ENCODE results near the gene DHRS7C.

GRCh38 chr17:9790316-9790715 lies 1.1 kb downstream of the DHRS7C start:
- TF ChIP-seq POLR2A (IDR thresholded peaks at IDR 0.05; ENCODE audit: low read depth, low read length): no peak
- no peak for TF ChIP-seq CTCF (IDR thresholded peaks at IDR 0.05; ENCODE audit: extremely low read depth in 1 of 2, insufficient read depth in 1 of 2, low read depth in 1 of 2, low read length in 2 of 2)
- TF ChIP-seq POLR2AphosphoS5 (IDR thresholded peaks at IDR 0.05; ENCODE audit: insufficient read depth, low read depth, low read length): no peak
- TF ChIP-seq FOS (IDR thresholded peaks at IDR 0.05; ENCODE audit: borderline replicate concordance, insufficient read depth, low read length): no peak
- no peak for TF ChIP-seq EZH2 (IDR thresholded peaks at IDR 0.05; ENCODE audit: borderline replicate concordance, low read depth, low read length, severe bottlenecking)
- no peak for TF ChIP-seq MAX (IDR thresholded peaks at IDR 0.05; ENCODE audit: insufficient read depth, insufficient read length)

All from endothelial cell of umbilical vein (primary cell).